IMR-90 (cell line): ENCODE data around the gene IGSF3. TPM values are rescaled to one million over a fixed set of nuclear protein-coding genes. Genes with fewer than 3 reads are reported as not detected.
"Not testable (repeated sequence)": the region's sequence is repeated elsewhere in the genome, so short reads cannot be mapped to it uniquely, and the experiment has no call there.

Experiments
- ATAC-seq: fragments of 200-7000 bp; cut with Tn5 transposase; 2 replicates; pipeline ENCODE4 v1.9.1; 2020; ENCODE audit warnings: low read depth, mild to moderate bottlenecking, moderate library complexity
- BruUV-seq: library from RNA; stranded (reverse); fragments of 400-500 nt; replicated peaks from 2 replicates; lab custom pipeline; 2021; lab: Mats Ljungman, UMichigan
- CTCF ChIA-PET: fragments of 300-600 bp; formaldehyde crosslinking; extraction: SDS; loops from one replicate; lab custom pipeline; 2021; ENCODE audit warnings: antibody characterized with exemption; lab: Yijun Ruan, JAX
- POLR2A ChIA-PET: fragments of 300-600 bp; sonication (Branson Sonifier 250); formaldehyde crosslinking; loops from one replicate; lab custom pipeline; 2022; ENCODE audit warnings: antibody characterized with exemption; ENCODE audit not compliant: unreplicated experiment; lab: Charles Lee
- DNase-seq: peaks from one replicate; pipeline ENCODE4 v3.0.0; 2013
- H2AFZ ChIP-seq: replicated peaks from 2 replicates; pipeline ENCODE3; 2013; ENCODE audit warnings: low read length, mild to moderate bottlenecking; ENCODE audit not compliant: poor library complexity
- H2AK5ac ChIP-seq: 2 replicates; pipeline ENCODE4 v1.6.1; 2013; ENCODE audit warnings: low read depth, low read length, inconsistent platforms
- H2AK9ac ChIP-seq: replicated peaks from 2 replicates; pipeline ENCODE3; 2013; ENCODE audit warnings: mild to moderate bottlenecking, low read depth, low read length, moderate library complexity; ENCODE audit not compliant: poor library complexity
- H2BK120ac ChIP-seq: 2 replicates; pipeline ENCODE4 v1.6.1; 2013; ENCODE audit warnings: low read depth, low read length, inconsistent platforms
- H2BK15ac ChIP-seq: 3 replicates; pipeline ENCODE4 v1.6.1; 2013; ENCODE audit warnings: low read depth, low read length, inconsistent platforms
- H2BK20ac ChIP-seq: 2 replicates; pipeline ENCODE4 v1.6.1; 2013; ENCODE audit warnings: low read depth, mild to moderate bottlenecking, inconsistent platforms, low read length, moderate library complexity
- H2BK5ac ChIP-seq: 2 replicates; pipeline ENCODE4 v1.6.1; 2013; ENCODE audit warnings: mild to moderate bottlenecking, low read depth, low read length, inconsistent platforms; ENCODE audit not compliant: poor library complexity, severe bottlenecking
- H3K14ac ChIP-seq: replicated peaks from 2 replicates; pipeline ENCODE4 v1.6.1; 2013; ENCODE audit warnings: low read depth, low read length, inconsistent platforms
- H3K18ac ChIP-seq: 2 replicates; pipeline ENCODE4 v1.6.1; 2013; ENCODE audit warnings: low read depth, low read length, control low read depth
- H3K23ac ChIP-seq: 2 replicates; pipeline ENCODE4 v1.6.1; 2013; ENCODE audit warnings: low read depth, low read length, inconsistent platforms
- H3K27ac ChIP-seq: 2 replicates; pipeline ENCODE4 v1.5.1; 2013; ENCODE audit warnings: mild to moderate bottlenecking, control low read depth, low read length; ENCODE audit not compliant: insufficient read depth
- H3K27me3 ChIP-seq: 2 replicates; pipeline ENCODE4 v1.6.1; 2013; ENCODE audit warnings: low read length; ENCODE audit not compliant: control insufficient read depth, insufficient read depth
- H3K36me3 ChIP-seq: 2 replicates; pipeline ENCODE4 v1.6.1; 2013; ENCODE audit warnings: low read length, mixed read lengths; ENCODE audit not compliant: control insufficient read depth, insufficient read depth
- H3K4ac ChIP-seq: 2 replicates; pipeline ENCODE4 v1.6.1; 2013; ENCODE audit warnings: low read depth, low read length, inconsistent platforms
- H3K4me1 ChIP-seq: 2 replicates; pipeline ENCODE4 v1.6.1; 2013; ENCODE audit warnings: low read length, mixed read lengths; ENCODE audit not compliant: control insufficient read depth, insufficient read depth
- H3K4me2 ChIP-seq: 2 replicates; pipeline ENCODE4 v1.6.1; 2013; ENCODE audit warnings: low read depth, mild to moderate bottlenecking, control low read depth, low read length, moderate library complexity
- H3K4me3 ChIP-seq: 2 replicates; pipeline ENCODE4 v1.5.1; 2013; ENCODE audit warnings: low read depth, mild to moderate bottlenecking, control low read depth, low read length, moderate library complexity; ENCODE audit not compliant: insufficient read depth
- H3K56ac ChIP-seq: 2 replicates; pipeline ENCODE4 v1.6.1; 2013; ENCODE audit warnings: low read length, inconsistent platforms; ENCODE audit not compliant: insufficient read depth; ENCODE audit errors: extremely low read depth
- H3K79me1 ChIP-seq, 2 experiments: 2 replicates each; pipeline ENCODE4 v1.6.1; 2013; ENCODE audit warnings: low read length in 2 of 2, inconsistent platforms in 1 of 2, low read depth in 1 of 2
- H3K9ac ChIP-seq: 2 replicates; pipeline ENCODE4 v1.6.1; 2013; ENCODE audit warnings: low read depth, low read length, control low read depth
- H3K9me1 ChIP-seq: 2 replicates; pipeline ENCODE4 v1.6.1; 2013; ENCODE audit warnings: low read length, inconsistent platforms; ENCODE audit not compliant: insufficient read depth
- H3K9me3 ChIP-seq: 2 replicates; pipeline ENCODE4 v1.6.1; 2013; ENCODE audit warnings: low read length; ENCODE audit not compliant: control insufficient read depth, insufficient read depth
- H4K20me1 ChIP-seq: 2 replicates; pipeline ENCODE4 v1.6.1; 2013; ENCODE audit warnings: low read length, inconsistent platforms; ENCODE audit not compliant: insufficient read depth
- H4K5ac ChIP-seq: 2 replicates; pipeline ENCODE4 v1.6.1; 2013; ENCODE audit warnings: mild to moderate bottlenecking, low read depth, low read length, control low read depth
- H4K8ac ChIP-seq, 2 experiments: 2 replicates each; pipeline ENCODE4 v1.6.1; 2013; ENCODE audit warnings: low read depth in 2 of 2, low read length in 2 of 2, control low read depth in 1 of 2, inconsistent platforms in 1 of 2
- H4K91ac ChIP-seq: 2 replicates; pipeline ENCODE4 v1.6.1; 2013; ENCODE audit warnings: low read depth, low read length, inconsistent platforms; ENCODE audit not compliant: insufficient read depth
- WGBS, 2 experiments: methylation state at CpG; one replicate each; pipeline versions ENCODE4 v1.1.5 to v1.1.7; 2013; ENCODE audit warnings: missing lambda C conversion rate in 2 of 2; ENCODE audit not compliant: insufficient read length in 1 of 2; ENCODE audit errors: extremely low coverage in 2 of 2; 5-methylcytosine and 5-hydroxymethylcytosine counted together
- dilution Hi-C: fragments of 300-500 bp; cut with HindIII; formaldehyde crosslinking; loops from one replicate; pipeline ENCODE4 v1.14.3; 2018; ENCODE audit warnings: low sequenced_read_pairs; ENCODE audit not compliant: unreplicated experiment
- in situ Hi-C: fragments of 300-500 bp; cut with MboI; formaldehyde crosslinking; loops from 3 replicates; pipeline ENCODE4 v1.14.3; 2019; ENCODE audit warnings: low sequenced_read_pairs, inconsistent platforms, mixed read lengths
- intact Hi-C: fragments of 100-400 bp; cut with micrococcal nuclease; formaldehyde crosslinking; loops from 2 replicates; pipeline ENCODE4 v1.10.0; 2022
- polyA plus RNA-seq, 3 experiments: library from polyadenylated mRNA; depleted of rRNA; stranded (reverse); fragments of >200 nt; gene quantifications; 2 replicates each; pipeline ENCODE4 v1.2.3, GENCODE V29; 2012; ENCODE audit warnings: low replicate concordance in 1 of 3
- total RNA-seq: library from RNA; depleted of rRNA; stranded (reverse); fragments of >200 nt; gene quantifications from 2 replicates; pipeline ENCODE4 v1.2.3, GENCODE V29; 2012

The IGSF3 gene
- total and polyA plus RNA-seq, 2 of the 4 experiments (the other 2 are of a cell fraction): under 0.01 to 0.02 TPM

- ATAC-seq: peak; percentile 81
- POLR2A ChIA-PET: not testable (repeated sequence)
Measured at GRCh38 chr1:116589101-116589735, 78.3 kb downstream of the IGSF3 start.

More at GRCh38 chr1:116589101-116589735, 78.3 kb downstream of the IGSF3 start:
- H4K91ac ChIP-seq, H3K27ac ChIP-seq, H3K14ac ChIP-seq, H4K20me1 ChIP-seq, H2AK9ac ChIP-seq, H3K36me3 ChIP-seq, H3K18ac ChIP-seq, H4K8ac ChIP-seq, H3K4ac ChIP-seq, H3K4me2 ChIP-seq, H3K79me1 ChIP-seq, H3K27me3 ChIP-seq, H3K4me1 ChIP-seq, H2BK20ac ChIP-seq, H3K23ac ChIP-seq, intact Hi-C loops, dilution Hi-C loops, H3K9ac ChIP-seq, BruUV-seq, H2AFZ ChIP-seq, H4K5ac ChIP-seq, H3K56ac ChIP-seq, H2BK120ac ChIP-seq, H3K9me1 ChIP-seq, H2AK5ac ChIP-seq, H3K4me3 ChIP-seq, H2BK5ac ChIP-seq, H2BK15ac ChIP-seq, CTCF ChIA-PET, H3K9me3 ChIP-seq, in situ Hi-C loops: not testable (repeated sequence)
- WGBS, 2 experiments: 40% methylated on average over 1 of the region's 9 CpGs; no CpG with 5 or more reads in 1 of the 2 experiments
- peak; percentile 10 for DNase-seq
